HepG2 (cell line): ENCODE measurements around the gene ARID1A. TPM values are rescaled to one million over a fixed set of nuclear protein-coding genes. Genes with fewer than 3 reads are reported as not detected.

Source experiments
- ATF7 ChIP-seq, 2 experiments: fragments of 450-650 bp in 1 of 2; sonication (generic) in 1 of 2; formaldehyde crosslinking in 1 of 2; IDR thresholded peaks; 2 replicates each; pipeline versions ENCODE4 v1.4.0 to v1.6.1; 2016 to 2020; ENCODE audit warnings: antibody characterized with exemption in 1 of 2, mild to moderate bottlenecking in 1 of 2, missing genetic modification reagents in 1 of 2
- FOXA3 ChIP-seq: IDR thresholded peaks from 2 replicates; pipeline ENCODE4 v1.6.1; 2016; ENCODE audit warnings: missing genetic modification reagents, missing compliant biosample characterization
- HNF4G ChIP-seq, 2 experiments: sonication (generic) in 1 of 2; formaldehyde crosslinking in 1 of 2; IDR thresholded peaks; 2 replicates each; pipeline versions ENCODE4 v1.4.0 to v1.6.1; 2011 to 2020; ENCODE audit warnings: borderline replicate concordance in 2 of 2, low read depth in 2 of 2, mild to moderate bottlenecking in 2 of 2, low read length in 1 of 2, missing genetic modification reagents in 1 of 2, moderate library complexity in 1 of 2
- MAFK ChIP-seq, 2 experiments: IDR thresholded peaks in 1 of 2; conservative IDR thresholded peaks in 1 of 2; 2 replicates each; pipeline ENCODE4 v1.6.1; 2011; ENCODE audit warnings: improper control_type of control experiment in 2 of 2, low read length in 2 of 2
- RBFOX2 ChIP-seq: fragments of 200-400 bp; formaldehyde crosslinking; IDR thresholded peaks from 2 replicates; pipeline ENCODE4 v1.6.1; 2017; ENCODE audit warnings: low read depth, mild to moderate bottlenecking, low read length
- SAP130 ChIP-seq: IDR thresholded peaks from 2 replicates; pipeline ENCODE4 v1.6.1; 2016; ENCODE audit warnings: low read depth
- TAF1 ChIP-seq: sonication (generic); formaldehyde crosslinking; IDR thresholded peaks from 2 replicates; pipeline ENCODE4 v1.4.0; 2020; ENCODE audit warnings: missing genetic modification reagents
- ZBTB10 ChIP-seq: sonication (generic); formaldehyde crosslinking; IDR thresholded peaks from 2 replicates; pipeline ENCODE4 v1.4.0; 2020; ENCODE audit warnings: missing genetic modification reagents, borderline replicate concordance
- ZNF136 ChIP-seq: sonication (generic); formaldehyde crosslinking; IDR thresholded peaks from 2 replicates; pipeline ENCODE4 v1.8.1; 2022; ENCODE audit warnings: low read depth, mild to moderate bottlenecking, moderate library complexity, missing genetic modification reagents
- ZNF354B ChIP-seq: sonication (generic); formaldehyde crosslinking; IDR thresholded peaks from 2 replicates; pipeline ENCODE4 v1.8.0; 2022; ENCODE audit warnings: mild to moderate bottlenecking, missing genetic modification reagents
- ZNF382 ChIP-seq: sonication (generic); formaldehyde crosslinking; IDR thresholded peaks from 2 replicates; pipeline ENCODE4 v1.5.0; 2020; ENCODE audit warnings: missing genetic modification reagents, mild to moderate bottlenecking, borderline replicate concordance
- ZNF503 ChIP-seq: sonication (generic); formaldehyde crosslinking; IDR thresholded peaks from 2 replicates; pipeline ENCODE4 v1.4.0; 2020; ENCODE audit warnings: missing genetic modification reagents
- ZNF549 ChIP-seq: sonication (generic); formaldehyde crosslinking; IDR thresholded peaks from 2 replicates; pipeline ENCODE4 v1.5.0; 2020; ENCODE audit warnings: missing genetic modification reagents
- polyA plus RNA-seq, 8 experiments: library from polyadenylated mRNA; depleted of rRNA in 3 of 8; stranded (reverse) in 7 of 8; unstranded in 1 of 8; fragments of >200 nt; fragmentation: Illumina TruSeq in 4 of 8; extraction: Trizol in 4 of 8; gene quantifications; 2 replicates each; pipeline versions ENCODE4 v1.2.1 to v1.2.3, GENCODE V29; 2011 to 2016; ENCODE audit warnings: low read depth in 4 of 8, missing spikeins in 1 of 8, mixed read lengths in 1 of 8; ENCODE audit not compliant: insufficient read depth in 1 of 8
- total RNA-seq, 5 experiments: library from RNA; depleted of rRNA; stranded (reverse); fragments of >200 nt; fragmentation: Illumina TruSeq; extraction: Trizol; gene quantifications; 2 replicates each; pipeline ENCODE4 v1.2.3, GENCODE V29; 2016; ENCODE audit warnings: low read depth in 1 of 5
- TF ChIP-seq, protein P1 (sequence below): sonication (generic); formaldehyde crosslinking; IDR thresholded peaks from 2 replicates; pipeline ENCODE4 v1.5.1; 2020; ENCODE audit warnings: mild to moderate bottlenecking, missing genetic modification reagents, borderline replicate concordance
- TF ChIP-seq, protein P2 (sequence below): IDR thresholded peaks from 2 replicates; pipeline ENCODE4 v1.6.1; 2012; ENCODE audit warnings: inconsistent platforms

ARID1A gene
- total and polyA plus RNA-seq, 2 of the 13 experiments (the other 11 are each of a cell fraction or from before 2014, with no cell fraction given), result 11.9 to 15.9 TPM

GRCh38 chr1:26787706-26788514 is 92.1 kb downstream of the ARID1A start, which contains the start of gene PIGV (continued):
- TF ChIP-seq ZBTB10 (no peak), ZNF503 (CRISPR knock-in tag) (no peak), FOXA3 (CRISPR knock-in tag) (no peak), ZNF382 (CRISPR knock-in tag) (no peak), ZNF136 (CRISPR knock-in tag) (0 out of 2 replicates have a peak, but pooled peaks have one; percentile 27), HNF4G (IDR thresholded peaks at IDR 0.05; ENCODE audit: borderline replicate concordance, low read depth, low read length) (no peak), HNF4G (CRISPR knock-in tag; IDR thresholded peaks at IDR 0.05; ENCODE audit: borderline replicate concordance, low read depth) (peak; percentile 24; the same call in 1 of the 2 replicates), ZNF549 (CRISPR knock-in tag) (no peak), MAFK (conservative IDR thresholded peaks at IDR 0.05 in 1 of 2, IDR thresholded peaks at IDR 0.05 in 1 of 2; ENCODE audit: low read length in 2 of 2) (no peak), TAF1 (CRISPR knock-in tag) (peak; percentile 47; the same call in 1 of the 2 replicates), ATF7 (IDR thresholded peaks at IDR 0.05) (no peak), ATF7 (CRISPR knock-in tag; IDR thresholded peaks at IDR 0.05) (peak; percentile 43; the same call in 1 of the 2 replicates), ZNF354B (CRISPR knock-in tag) (peak; percentile 35; the same call in 1 of the 2 replicates), SAP130 (peak; percentile 56), RBFOX2 (peak; percentile 97)
- TF ChIP-seq, protein P1, sequence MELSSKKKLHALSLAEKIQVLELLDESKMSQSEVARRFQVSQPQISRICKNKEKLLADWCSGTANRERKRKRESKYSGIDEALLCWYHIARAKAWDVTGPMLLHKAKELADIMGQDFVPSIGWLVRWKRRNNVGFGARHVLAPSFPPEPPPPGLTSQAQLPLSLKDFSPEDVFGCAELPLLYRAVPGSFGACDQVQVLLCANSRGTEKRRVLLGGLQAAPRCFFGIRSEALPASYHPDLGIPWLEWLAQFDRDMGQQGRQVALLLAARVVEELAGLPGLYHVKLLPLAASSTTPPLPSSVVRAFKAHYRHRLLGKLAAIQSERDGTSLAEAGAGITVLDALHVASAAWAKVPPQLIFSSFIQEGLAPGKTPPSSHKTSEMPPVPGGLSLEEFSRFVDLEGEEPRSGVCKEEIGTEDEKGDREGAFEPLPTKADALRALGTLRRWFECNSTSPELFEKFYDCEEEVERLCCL (CRISPR knock-in tag), result no peak
- TF ChIP-seq, protein P2, sequence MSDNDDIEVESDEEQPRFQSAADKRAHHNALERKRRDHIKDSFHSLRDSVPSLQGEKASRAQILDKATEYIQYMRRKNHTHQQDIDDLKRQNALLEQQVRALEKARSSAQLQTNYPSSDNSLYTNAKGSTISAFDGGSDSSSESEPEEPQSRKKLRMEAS, result 0 out of 2 replicates have a peak, but pooled peaks have one; percentile 22
